Right atrium auricular region (tissue), 2 donors: ENCODE results near the gene CUL3. TPM values are rescaled to one million over a fixed set of nuclear protein-coding genes. Genes with fewer than 3 reads are reported as not detected.

Experiments
- DNase-seq: peaks from one replicate; pipeline ENCODE4 v3.0.0-alpha.2; 2019; ENCODE audit warnings: low spot score
- H3K27ac ChIP-seq, 2 donors: fragments of 200-600 bp; sonication (generic); 1 replicate in 1 of 2; 2 replicates in 1 of 2; pipeline ENCODE4 v1.5.1; 2016 to 2019
- H3K27me3 ChIP-seq, 2 donors: fragments of 200-600 bp; sonication (generic); one replicate each; pipeline versions ENCODE4 v1.5.1 to v1.6.0; 2017 to 2019
- H3K36me3 ChIP-seq: fragments of 200-600 bp; sonication (generic); one replicate; pipeline ENCODE4 v1.5.1; 2016
- H3K4me1 ChIP-seq, 2 donors: fragments of 200-600 bp; sonication (generic); one replicate each; pipeline versions ENCODE4 v1.5.1 to v1.6.0; 2017 to 2019
- H3K4me3 ChIP-seq, 2 donors: fragments of 200-600 bp; sonication (generic); 1 replicate in 1 of 2; 2 replicates in 1 of 2; pipeline ENCODE4 v1.5.1; 2017 to 2019; ENCODE audit warnings: mild to moderate bottlenecking in 1 of 2, moderate library complexity in 1 of 2
- H3K9me3 ChIP-seq, 2 donors: fragments of 200-600 bp; sonication (generic); one replicate each; pipeline ENCODE4 v1.5.1; 2019
- CTCF ChIP-seq, 2 donors: fragments of 200-600 bp; sonication (generic); IDR thresholded peaks; one replicate each; pipeline ENCODE4 v1.5.1; 2019; ENCODE audit warnings: antibody characterized with exemption in 2 of 2
- total RNA-seq, 2 donors: library from RNA; depleted of rRNA; stranded (reverse); fragments of >200 nt; gene quantifications; one replicate each; pipeline ENCODE4 v1.1.0, GENCODE V29; 2016

CUL3 gene
- total RNA-seq = 10 to 100 TPM; 43.5 to 51.4 TPM

GRCh38 chr2:224585211-224586088 is at the start of gene CUL3:
Gene CUL3, minus strand, starts transcription at chr2:224585363. Its CDS starts 354 bp downstream, at chr2:224585009.
- DNase-seq = peak; percentile 99
- H3K4me1 ChIP-seq = peaks cover 0 to 36% of the 10 kb centered on the region in 2 donors
- peak within 1 kb of the TSS; percentile 89 to 94 for H3K27ac ChIP-seq
- no peaks in the 10 kb centered on the region for H3K27me3 ChIP-seq
- no peaks in the 10 kb centered on the region for H3K36me3 ChIP-seq
- no peak for TF ChIP-seq CTCF (IDR thresholded peaks at IDR 0.05)
- peak within 1 kb of the TSS; percentile 81 to 97 for H3K4me3 ChIP-seq
- no peaks in the 10 kb centered on the region for H3K9me3 ChIP-seq

- Histone ChIP-seq H3K4me1 (no peaks in the 10 kb centered on the region), H3K27me3 (no peaks in the 10 kb centered on the region), H3K9me3 (no peaks in the 10 kb centered on the region), H3K36me3 (no peaks in the 10 kb centered on the region), H3K27ac (no peak overlapping the region), H3K4me3 (no peak overlapping the region)
- DNase-seq = no peak
- no peak for TF ChIP-seq CTCF (IDR thresholded peaks at IDR 0.05)
These were observed 45.7 kb upstream of the CUL3 start for GRCh38 chr2:224630659-224631550.

- Histone ChIP-seq H3K27ac (no peak overlapping the region), H3K4me3 (no peak overlapping the region), H3K36me3 (no peaks in the 10 kb centered on the region), H3K4me1 (no peaks in the 10 kb centered on the region), H3K27me3 (no peaks in the 10 kb centered on the region), H3K9me3 (no peaks in the 10 kb centered on the region)
- DNase-seq = no peak
- TF ChIP-seq CTCF (IDR thresholded peaks at IDR 0.05) = no peak
These were observed 43.3 kb upstream of the CUL3 start for GRCh38 chr2:224628416-224628815.

GRCh38 chr2:224626735-224627134 is 41.6 kb upstream of the CUL3 start:
- DNase-seq = no peak
- no peak for TF ChIP-seq CTCF (IDR thresholded peaks at IDR 0.05)
- Histone ChIP-seq H3K27me3 (no peaks in the 10 kb centered on the region), H3K4me1 (no peaks in the 10 kb centered on the region), H3K36me3 (no peaks in the 10 kb centered on the region), H3K4me3 (no peak overlapping the region), H3K9me3 (no peaks in the 10 kb centered on the region), H3K27ac (no peak overlapping the region)

GRCh38 chr2:224613543-224614286 is 28.6 kb upstream of the CUL3 start:
- Histone ChIP-seq H3K9me3 (no peaks in the 10 kb centered on the region), H3K4me1 (no peaks in the 10 kb centered on the region), H3K36me3 (no peaks in the 10 kb centered on the region), H3K27me3 (no peaks in the 10 kb centered on the region), H3K4me3 (no peak overlapping the region), H3K27ac (no peak overlapping the region)
- no peak for DNase-seq
- no peak for TF ChIP-seq CTCF (IDR thresholded peaks at IDR 0.05)
